C4-2B (cell line): ENCODE results near the gene ANK3.

Source experiments
- CTCF ChIP-seq: fragments of 450-650 bp; conservative IDR thresholded peaks from 2 replicates; pipeline ENCODE4 v1.5.1; 2017; ENCODE audit warnings: mild to moderate bottlenecking
- ZFX ChIP-seq: fragments of 450-650 bp; IDR thresholded peaks from 2 replicates; pipeline ENCODE4 v1.6.1; 2017

DNA sequence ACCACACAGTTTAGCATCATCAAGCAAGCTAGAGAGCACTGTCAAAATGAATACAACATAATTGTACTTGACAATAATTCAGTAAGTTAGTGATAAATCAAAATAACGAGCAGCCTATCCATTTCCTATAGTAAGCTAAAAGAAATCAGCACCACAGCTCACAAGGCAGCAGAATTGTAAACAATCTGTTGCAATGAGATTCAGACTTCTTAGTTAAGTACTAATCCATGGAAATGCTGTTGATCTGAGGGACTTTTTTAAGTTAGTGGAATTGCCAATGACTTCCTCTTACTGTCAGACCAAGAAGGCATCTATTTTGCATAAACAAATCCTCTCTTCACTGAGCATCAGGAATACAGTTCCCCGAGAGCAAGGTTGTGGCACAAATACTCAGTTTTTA lies 346.8 kb downstream of the ANK3 start:
- TF ChIP-seq CTCF (no peak), ZFX (no peak)
